Measurements from ENCODE around the gene ADGRL2. TPM values are rescaled to one million over a fixed set of nuclear protein-coding genes. Genes with fewer than 3 reads are reported as not detected.

The ADGRL2 gene
- total and polyA plus RNA-seq, 2 of the 4 experiments (the other 2 are of a cell fraction), result 17.0 to 42.7 TPM

DNA sequence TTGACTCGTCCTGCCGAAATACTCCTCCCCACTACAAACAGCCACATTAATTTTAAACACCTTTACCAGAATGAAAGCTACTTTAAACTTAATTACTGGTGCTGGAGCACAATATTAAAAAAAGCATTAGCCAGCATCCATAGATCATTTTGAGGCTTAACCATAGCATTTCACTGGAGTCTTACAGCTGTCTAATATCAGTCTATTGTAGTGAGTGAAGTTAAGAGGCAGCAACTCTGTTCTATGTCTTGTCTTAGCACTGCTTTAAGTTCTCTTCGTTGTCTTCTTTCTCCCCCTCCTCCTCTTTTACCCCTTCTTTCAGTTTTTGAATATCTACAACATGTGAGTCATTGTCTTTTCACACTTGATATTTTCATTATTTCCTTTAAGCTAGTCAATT, 49.3 kb downstream of the ADGRL2 start:
- POLR2A ChIA-PET (ENCODE audit: unreplicated experiment), result no interaction called here
- Histone ChIP-seq H3K4me1 (ENCODE audit: control insufficient read depth, insufficient read depth, low read length) (no peaks in the 10 kb centered on the region), H2BK5ac (ENCODE audit: low read depth, low read length, poor library complexity, severe bottlenecking) (no peak overlapping the region), H3K18ac (ENCODE audit: low read depth, low read length) (no peak overlapping the region), H3K4me3 (ENCODE audit: insufficient read depth, low read depth, low read length) (no peak overlapping the region), H3K36me3 (ENCODE audit: control insufficient read depth, insufficient read depth, low read length) (no peaks in the 10 kb centered on the region), H3K9me3 (ENCODE audit: control insufficient read depth, insufficient read depth, low read length) (no peaks in the 10 kb centered on the region), H3K23ac (ENCODE audit: low read depth, low read length) (no peak overlapping the region), H2BK120ac (ENCODE audit: low read depth, low read length) (no peak overlapping the region), H3K9ac (ENCODE audit: low read depth, low read length) (no peak overlapping the region), H4K8ac (ENCODE audit: low read depth in 2 of 2, low read length in 2 of 2) (no peak overlapping the region), H3K14ac (replicated peaks; ENCODE audit: low read depth, low read length) (no peak overlapping the region), H4K91ac (ENCODE audit: insufficient read depth, low read depth, low read length) (no peak overlapping the region), H3K56ac (ENCODE audit: extremely low read depth, insufficient read depth, low read length) (no peak overlapping the region), H2AK5ac (ENCODE audit: low read depth, low read length) (no peak overlapping the region), H3K27ac (ENCODE audit: insufficient read depth, low read length) (no peak overlapping the region), H4K5ac (ENCODE audit: low read depth, low read length) (no peak overlapping the region), H3K4ac (ENCODE audit: low read depth, low read length) (no peak overlapping the region), H3K79me1 (ENCODE audit: low read depth in 1 of 2, low read length in 2 of 2) (no peaks in the 10 kb centered on the region), H2BK20ac (ENCODE audit: low read depth, low read length) (no peak overlapping the region), H3K27me3 (ENCODE audit: control insufficient read depth, insufficient read depth, low read length) (no peaks in the 10 kb centered on the region), H4K20me1 (ENCODE audit: insufficient read depth, low read length) (no peaks in the 10 kb centered on the region), H2AFZ (replicated peaks; ENCODE audit: low read length, poor library complexity) (no peak overlapping the region), H2AK9ac (replicated peaks; ENCODE audit: low read depth, low read length, poor library complexity) (no peak overlapping the region), H3K4me2 (ENCODE audit: low read depth, low read length) (no peak overlapping the region), H2BK15ac (ENCODE audit: low read depth, low read length) (no peak overlapping the region), H3K9me1 (ENCODE audit: insufficient read depth, low read length) (no peaks in the 10 kb centered on the region)
- in situ Hi-C loops (cut with MboI; ENCODE audit: low sequenced_read_pairs) (no loop called here), intact Hi-C loops (cut with micrococcal nuclease) (no loop called here), dilution Hi-C loops (cut with HindIII; ENCODE audit: low sequenced_read_pairs, unreplicated experiment) (no loop called here)
- no TSS peak for BruUV-seq (replicated peaks)
- ATAC-seq (ENCODE audit: low read depth) (no peak), DNase-seq (no peak)
- CTCF ChIA-PET, result interaction anchor here (0.6 kb wide), 1 partner anchor 59 kb away, joined by 3 read pairs; no protein-coding TSS in a partner anchor
- TF ChIP-seq BHLHE40 (IDR thresholded peaks at IDR 0.05; ENCODE audit: low read depth, low read length) (no peak), RAD21 (IDR thresholded peaks at IDR 0.05; ENCODE audit: low read length) (no peak), SMC3 (IDR thresholded peaks at IDR 0.05; ENCODE audit: low read depth, low read length) (no peak), FOS (IDR thresholded peaks at IDR 0.05; ENCODE audit: low read depth, low read length) (no peak), POLR2A (IDR thresholded peaks at IDR 0.05; ENCODE audit: low read depth, low read length) (no peak), RCOR1 (IDR thresholded peaks at IDR 0.05; ENCODE audit: insufficient replicate concordance, low read length) (no peak), MXI1 (IDR thresholded peaks at IDR 0.05; ENCODE audit: borderline replicate concordance, low read depth, low read length) (no peak), CHD1 (IDR thresholded peaks at IDR 0.05; ENCODE audit: low read depth, low read length) (no peak)
- TF ChIP-seq, protein P1, sequence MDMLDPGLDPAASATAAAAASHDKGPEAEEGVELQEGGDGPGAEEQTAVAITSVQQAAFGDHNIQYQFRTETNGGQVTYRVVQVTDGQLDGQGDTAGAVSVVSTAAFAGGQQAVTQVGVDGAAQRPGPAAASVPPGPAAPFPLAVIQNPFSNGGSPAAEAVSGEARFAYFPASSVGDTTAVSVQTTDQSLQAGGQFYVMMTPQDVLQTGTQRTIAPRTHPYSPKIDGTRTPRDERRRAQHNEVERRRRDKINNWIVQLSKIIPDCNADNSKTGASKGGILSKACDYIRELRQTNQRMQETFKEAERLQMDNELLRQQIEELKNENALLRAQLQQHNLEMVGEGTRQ (IDR thresholded peaks at IDR 0.05; ENCODE audit: low read depth, low read length), result no peak
- TF ChIP-seq, protein P2, sequence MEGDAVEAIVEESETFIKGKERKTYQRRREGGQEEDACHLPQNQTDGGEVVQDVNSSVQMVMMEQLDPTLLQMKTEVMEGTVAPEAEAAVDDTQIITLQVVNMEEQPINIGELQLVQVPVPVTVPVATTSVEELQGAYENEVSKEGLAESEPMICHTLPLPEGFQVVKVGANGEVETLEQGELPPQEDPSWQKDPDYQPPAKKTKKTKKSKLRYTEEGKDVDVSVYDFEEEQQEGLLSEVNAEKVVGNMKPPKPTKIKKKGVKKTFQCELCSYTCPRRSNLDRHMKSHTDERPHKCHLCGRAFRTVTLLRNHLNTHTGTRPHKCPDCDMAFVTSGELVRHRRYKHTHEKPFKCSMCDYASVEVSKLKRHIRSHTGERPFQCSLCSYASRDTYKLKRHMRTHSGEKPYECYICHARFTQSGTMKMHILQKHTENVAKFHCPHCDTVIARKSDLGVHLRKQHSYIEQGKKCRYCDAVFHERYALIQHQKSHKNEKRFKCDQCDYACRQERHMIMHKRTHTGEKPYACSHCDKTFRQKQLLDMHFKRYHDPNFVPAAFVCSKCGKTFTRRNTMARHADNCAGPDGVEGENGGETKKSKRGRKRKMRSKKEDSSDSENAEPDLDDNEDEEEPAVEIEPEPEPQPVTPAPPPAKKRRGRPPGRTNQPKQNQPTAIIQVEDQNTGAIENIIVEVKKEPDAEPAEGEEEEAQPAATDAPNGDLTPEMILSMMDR (conservative IDR thresholded peaks at IDR 0.05; ENCODE audit: low read depth, low read length), result no peak
- WGBS, 2 experiments (ENCODE audit: extremely low coverage in 2 of 2, insufficient read length in 1 of 2), result no CpG with 5 or more reads among the region's 3 CpGs

Measured in IMR-90 (cell line).